Neuronal stem cell (in vitro differentiated cells): ENCODE results near the gene DSCAM.

Experiments
- DNase-seq: peaks from one replicate; pipeline ENCODE4 v3.0.0-alpha.2; 2013; ENCODE audit warnings: low spot score
- H2AFZ ChIP-seq: one replicate; pipeline ENCODE4 v1.6.1; 2013; ENCODE audit warnings: mild to moderate bottlenecking, low read length, inconsistent platforms
- H2AK5ac ChIP-seq: 2 replicates; pipeline ENCODE4 v1.6.1; 2013; ENCODE audit warnings: low read depth, mild to moderate bottlenecking, inconsistent platforms, low read length, moderate library complexity, mixed read lengths
- H2BK120ac ChIP-seq: 2 replicates; pipeline ENCODE4 v1.6.1; 2013; ENCODE audit warnings: low read depth, mild to moderate bottlenecking, inconsistent platforms, low read length, moderate library complexity, mixed read lengths
- H2BK12ac ChIP-seq: one replicate; pipeline ENCODE4 v1.6.1; 2013; ENCODE audit warnings: low read length, inconsistent platforms
- H2BK15ac ChIP-seq: 2 replicates; pipeline ENCODE4 v1.6.1; 2013; ENCODE audit warnings: mild to moderate bottlenecking, low read length, inconsistent platforms, mixed read lengths
- H2BK5ac ChIP-seq: one replicate; pipeline ENCODE4 v1.6.1; 2013; ENCODE audit warnings: inconsistent platforms, mild to moderate bottlenecking, low read length, moderate library complexity
- H3K14ac ChIP-seq: one replicate; pipeline ENCODE4 v1.6.1; 2013; ENCODE audit warnings: low read length, inconsistent platforms
- H3K18ac ChIP-seq: 2 replicates; pipeline ENCODE4 v1.6.1; 2013; ENCODE audit warnings: low read length, inconsistent platforms
- H3K23ac ChIP-seq: 2 replicates; pipeline ENCODE4 v1.6.1; 2013; ENCODE audit warnings: low read depth, mild to moderate bottlenecking, mixed read lengths, low read length, inconsistent platforms; ENCODE audit not compliant: poor library complexity
- H3K27ac ChIP-seq: replicated peaks from 3 replicates; pipeline ENCODE4 v1.5.1; 2013; ENCODE audit warnings: low read length, inconsistent platforms
- H3K27me3 ChIP-seq, 3 experiments: 2 replicates each; pipeline ENCODE4 v1.6.1; 2013; ENCODE audit warnings: low read length in 3 of 3, mild to moderate bottlenecking in 2 of 3, inconsistent platforms in 1 of 3, low read depth in 1 of 3, mixed read lengths in 1 of 3, moderate library complexity in 1 of 3; ENCODE audit not compliant: control insufficient read depth in 3 of 3, insufficient read depth in 3 of 3
- H3K36me3 ChIP-seq, 2 donors: replicated peaks in 1 of 2; 2 replicates each; pipeline ENCODE4 v1.6.1; 2013; ENCODE audit warnings: low read length in 2 of 2; ENCODE audit not compliant: control insufficient read depth in 2 of 2, insufficient read depth in 2 of 2
- H3K4ac ChIP-seq: 2 replicates; pipeline ENCODE4 v1.6.1; 2013; ENCODE audit warnings: inconsistent platforms, mild to moderate bottlenecking, low read length, moderate library complexity
- H3K4me1 ChIP-seq, 2 donors: 1 replicate in 1 of 2; 2 replicates in 1 of 2; pipeline ENCODE4 v1.6.1; 2013; ENCODE audit warnings: low read length in 2 of 2, low read depth in 1 of 2; ENCODE audit not compliant: control insufficient read depth in 2 of 2, insufficient read depth in 1 of 2
- H3K4me2 ChIP-seq: one replicate; pipeline ENCODE4 v1.6.1; 2013; ENCODE audit warnings: mild to moderate bottlenecking, low read length, inconsistent platforms; ENCODE audit not compliant: insufficient read depth, poor library complexity, severe bottlenecking
- H3K4me3 ChIP-seq, 2 donors: 2 replicates each; pipeline ENCODE4 v1.5.1; 2013; ENCODE audit warnings: low read length in 2 of 2, mild to moderate bottlenecking in 2 of 2, inconsistent platforms in 1 of 2, moderate library complexity in 1 of 2
- H3K79me1 ChIP-seq: one replicate; pipeline ENCODE4 v1.6.1; 2013; ENCODE audit warnings: low read depth, mild to moderate bottlenecking, inconsistent platforms, low read length, moderate library complexity
- H3K9ac ChIP-seq: one replicate; pipeline ENCODE4 v1.6.1; 2013; ENCODE audit warnings: mild to moderate bottlenecking, low read depth, low read length, inconsistent platforms; ENCODE audit not compliant: poor library complexity
- H3K9me3 ChIP-seq, 2 donors: replicated peaks in 1 of 2; 2 replicates each; pipeline versions ENCODE3 to v1.6.1; 2013; ENCODE audit warnings: low read length in 2 of 2, mild to moderate bottlenecking in 2 of 2, inconsistent platforms in 1 of 2, low read depth in 1 of 2, mixed read lengths in 1 of 2, moderate library complexity in 1 of 2; ENCODE audit not compliant: control insufficient read depth in 2 of 2, insufficient read depth in 1 of 2
- H4K8ac ChIP-seq: one replicate; pipeline ENCODE4 v1.6.1; 2013; ENCODE audit warnings: low read depth, mild to moderate bottlenecking, inconsistent platforms, low read length, moderate library complexity
- H4K91ac ChIP-seq: one replicate; pipeline ENCODE4 v1.6.1; 2013; ENCODE audit warnings: low read length, low read depth, mild to moderate bottlenecking, inconsistent platforms; ENCODE audit not compliant: poor library complexity
- WGBS, 2 donors: extraction: QIAGEN DNeasy Blood & Tissue Kit; methylation state at CpG; one replicate each; pipeline ENCODE4 v1.1.7; 2013; ENCODE audit warnings: missing lambda C conversion rate in 2 of 2, mixed read lengths in 1 of 2; ENCODE audit not compliant: insufficient read length in 2 of 2, insufficient replicate concordance in 1 of 2; ENCODE audit errors: extremely low coverage in 2 of 2; 5-methylcytosine and 5-hydroxymethylcytosine counted together

DSCAM gene

GRCh38 chr21:40014394-40014793 is 832.6 kb downstream of the DSCAM start:
- no peak overlapping the region for H2BK12ac ChIP-seq
- no peak overlapping the region for H3K9ac ChIP-seq
- H3K79me1 ChIP-seq, result no peaks in the 10 kb centered on the region
- no peak overlapping the region for H2BK5ac ChIP-seq
- no peak overlapping the region for H3K4me2 ChIP-seq
- no peak overlapping the region for H2BK15ac ChIP-seq
- H3K18ac ChIP-seq, result no peak overlapping the region
- H3K4me1 ChIP-seq, result no peaks in the 10 kb centered on the region
- no peak overlapping the region for H2BK120ac ChIP-seq
- H4K91ac ChIP-seq, result no peak overlapping the region
- WGBS, 2 donors, result no CpG with 5 or more reads among the region's 9 CpGs
- H3K4me3 ChIP-seq, result no peak overlapping the region
- no peak overlapping the region for H4K8ac ChIP-seq
- H3K23ac ChIP-seq, result no peak overlapping the region
- H3K27me3 ChIP-seq, result no peaks in the 10 kb centered on the region
- no peak overlapping the region for H2AFZ ChIP-seq
- no peaks in the 10 kb centered on the region for H3K36me3 ChIP-seq
- no peak overlapping the region for H3K27ac ChIP-seq
- no peak overlapping the region for H3K14ac ChIP-seq
- H2AK5ac ChIP-seq, result no peak overlapping the region
- H3K4ac ChIP-seq, result no peak overlapping the region
- no peak for DNase-seq
- H3K9me3 ChIP-seq, result no peaks in the 10 kb centered on the region

- Histone ChIP-seq H3K4ac (no peak overlapping the region), H2AK5ac (no peak overlapping the region), H3K18ac (peak overlapping the region; percentile 15), H2BK12ac (no peak overlapping the region), H3K27ac (no peak overlapping the region), H3K14ac (no peak overlapping the region), H3K4me1 (no peaks in the 10 kb centered on the region), H3K79me1 (no peaks in the 10 kb centered on the region), H2BK5ac (no peak overlapping the region), H2BK15ac (peak overlapping the region; percentile 38), H3K27me3 (no peaks in the 10 kb centered on the region), H3K4me3 (no peak overlapping the region), H3K23ac (no peak overlapping the region), H3K9me3 (no peaks in the 10 kb centered on the region), H4K91ac (no peak overlapping the region), H4K8ac (no peak overlapping the region), H3K36me3 (no peaks in the 10 kb centered on the region), H3K9ac (no peak overlapping the region), H2BK120ac (no peak overlapping the region), H3K4me2 (no peak overlapping the region), H2AFZ (no peak overlapping the region)
- WGBS, 2 donors, result no CpG with 5 or more reads among the region's 26 CpGs
- no peak for DNase-seq
These were observed 833.8 kb downstream of the DSCAM start for GRCh38 chr21:40013001-40013735.

GRCh38 chr21:40011371-40011770 is 835.6 kb downstream of the DSCAM start:
- Histone ChIP-seq H2BK120ac (no peak overlapping the region), H4K8ac (no peak overlapping the region), H4K91ac (no peak overlapping the region), H3K18ac (no peak overlapping the region), H2AK5ac (no peak overlapping the region), H3K27ac (no peak overlapping the region), H3K4me3 (no peak overlapping the region), H3K14ac (no peak overlapping the region), H3K79me1 (no peaks in the 10 kb centered on the region), H3K27me3 (no peaks in the 10 kb centered on the region), H3K4me2 (no peak overlapping the region), H3K9ac (no peak overlapping the region), H3K4ac (no peak overlapping the region), H2BK12ac (no peak overlapping the region), H3K4me1 (no peaks in the 10 kb centered on the region), H2BK15ac (no peak overlapping the region), H2BK5ac (no peak overlapping the region), H2AFZ (no peak overlapping the region), H3K23ac (no peak overlapping the region), H3K9me3 (no peaks in the 10 kb centered on the region), H3K36me3 (no peaks in the 10 kb centered on the region)
- no peak for DNase-seq
- no CpG with 5 or more reads among the region's 1 CpG for WGBS, 2 donors

GRCh38 chr21:40002978-40003377 is 844.0 kb downstream of the DSCAM start:
- Histone ChIP-seq H2AFZ (no peak overlapping the region), H3K36me3 (no peaks in the 10 kb centered on the region), H4K91ac (no peak overlapping the region), H3K9ac (no peak overlapping the region), H3K79me1 (no peaks in the 10 kb centered on the region), H3K23ac (no peak overlapping the region), H3K4me2 (no peak overlapping the region), H2BK120ac (no peak overlapping the region), H2AK5ac (no peak overlapping the region), H3K27me3 (no peaks in the 10 kb centered on the region), H3K4me1 (no peaks in the 10 kb centered on the region), H3K4ac (no peak overlapping the region), H2BK12ac (no peak overlapping the region), H4K8ac (no peak overlapping the region), H3K4me3 (no peak overlapping the region), H3K9me3 (no peaks in the 10 kb centered on the region), H3K14ac (no peak overlapping the region), H2BK15ac (no peak overlapping the region), H3K18ac (no peak overlapping the region), H3K27ac (no peak overlapping the region), H2BK5ac (no peak overlapping the region)
- WGBS, 2 donors, result no CpG with 5 or more reads among the region's 1 CpG
- no peak for DNase-seq
